GM20431 (cell line): ENCODE data around the gene KIAA1217.

ENCODE experiments used
- in situ Hi-C: fragments of 300-500 bp; cut with MseI, MboI; formaldehyde crosslinking; loops from one replicate; pipeline ENCODE4 v1.15.0; 2020; ENCODE audit warnings: low sequenced_read_pairs; ENCODE audit not compliant: unreplicated experiment

KIAA1217 gene

GRCh38 chr10:24518411-24518810, 309.5 kb downstream of the KIAA1217 start:
- in situ Hi-C loops, result no loop called here

DNA sequence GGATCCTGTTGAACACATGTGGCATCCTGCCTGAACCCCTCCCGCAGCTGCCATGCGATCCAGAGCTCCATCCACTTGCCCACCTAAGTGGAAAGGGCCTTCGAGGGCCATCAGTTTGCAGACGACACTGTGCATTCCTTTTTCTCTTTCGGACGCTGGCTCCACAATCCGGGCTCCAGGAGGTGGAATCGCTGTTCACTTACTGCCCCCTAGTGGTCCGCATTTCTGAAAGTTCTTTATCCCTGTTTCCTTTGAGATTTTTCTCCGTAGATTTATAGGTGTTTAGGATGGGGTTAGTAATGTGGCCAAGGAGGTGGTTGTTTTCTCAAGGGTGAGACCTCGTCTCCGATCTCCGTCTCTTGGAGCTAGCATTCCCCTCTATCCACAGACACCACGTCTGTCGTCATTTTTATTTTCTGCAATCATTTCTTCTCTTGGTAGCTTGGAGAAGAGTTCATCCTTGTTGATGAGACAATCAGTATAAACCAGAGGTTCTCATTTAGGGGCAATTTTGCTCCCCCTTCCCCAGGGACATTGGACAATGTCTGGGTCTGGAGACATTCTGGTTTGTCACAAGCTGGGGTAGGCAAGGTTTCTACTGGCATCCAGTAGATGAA, 310.2 kb downstream of the KIAA1217 start:
- in situ Hi-C loops, result no loop called here

DNA sequence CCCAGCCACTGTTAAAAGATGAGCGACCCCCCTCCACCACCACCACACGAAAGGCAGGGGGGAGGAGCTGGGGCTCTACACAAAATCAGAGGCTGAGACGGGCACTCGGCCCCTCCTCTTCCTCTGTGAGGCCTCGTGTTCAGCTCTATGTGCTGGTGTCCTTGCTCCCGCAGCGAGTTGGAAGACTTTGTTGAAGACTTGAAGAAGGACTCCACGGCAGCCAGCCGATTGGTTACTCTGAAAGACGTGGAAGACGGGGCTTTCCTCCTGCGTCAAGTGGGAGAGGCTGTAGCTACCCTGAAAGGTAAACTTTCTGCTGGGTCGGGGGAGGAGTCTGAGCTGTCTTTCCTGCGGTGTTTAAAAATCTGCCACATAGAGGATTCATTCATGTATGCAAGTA, 311.0 kb downstream of the KIAA1217 start:
- in situ Hi-C loops, result no loop called here

- in situ Hi-C loops, result no loop called here
Observed at GRCh38 chr10:24524314-24524713, 315.4 kb downstream of the KIAA1217 start.

- in situ Hi-C loops, result no loop called here
Observed at GRCh38 chr10:24526085-24526649, 317.2 kb downstream of the KIAA1217 start.

DNA sequence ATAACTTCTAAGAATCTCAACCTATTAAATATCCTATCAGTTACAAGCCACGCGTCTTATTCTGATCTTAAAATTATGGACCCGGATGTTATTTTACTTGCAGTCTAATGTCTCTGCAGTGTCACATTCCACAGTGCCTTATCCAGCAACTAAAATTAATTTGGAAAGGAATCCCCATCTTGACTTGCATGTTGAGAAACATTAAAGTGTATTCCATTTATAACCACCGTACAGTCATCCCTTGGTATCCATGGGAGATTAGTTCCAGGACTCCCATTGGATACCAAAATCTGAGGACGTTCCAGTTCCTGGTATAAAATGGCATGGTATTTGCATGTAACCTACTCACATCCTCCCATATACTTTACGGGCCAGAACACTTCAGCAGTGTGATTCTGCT, 320.0 kb downstream of the KIAA1217 start:
- in situ Hi-C loops, result no loop called here

- in situ Hi-C loops, result no loop called here
Observed at GRCh38 chr10:24531439-24531838, 322.5 kb downstream of the KIAA1217 start.

- in situ Hi-C loops, result no loop called here
Observed at GRCh38 chr10:24533981-24534380, 325.0 kb downstream of the KIAA1217 start.

DNA sequence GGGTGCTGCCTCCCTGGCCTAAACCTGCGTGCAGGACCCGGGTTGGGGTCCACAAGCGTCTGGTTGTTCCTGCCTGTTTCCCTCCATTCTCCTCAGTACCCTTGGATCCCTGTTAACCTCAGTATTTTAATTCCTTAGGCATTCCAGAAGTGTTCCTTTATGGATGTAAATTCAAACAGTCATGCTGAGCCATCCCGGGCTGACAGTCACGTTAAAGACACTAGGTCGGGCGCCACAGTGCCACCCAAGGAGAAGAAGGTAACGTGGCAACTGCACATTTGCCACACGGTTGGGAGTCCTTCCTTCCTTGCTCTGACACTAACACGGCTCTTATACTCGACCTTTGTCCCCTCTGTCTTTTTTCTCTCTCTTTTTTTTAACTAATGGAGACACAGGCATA, 327.7 kb downstream of the KIAA1217 start:
- in situ Hi-C loops, result no loop called here

GRCh38 chr10:24541239-24541753, 332.4 kb downstream of the KIAA1217 start:
- in situ Hi-C loops, result no loop called here

DNA sequence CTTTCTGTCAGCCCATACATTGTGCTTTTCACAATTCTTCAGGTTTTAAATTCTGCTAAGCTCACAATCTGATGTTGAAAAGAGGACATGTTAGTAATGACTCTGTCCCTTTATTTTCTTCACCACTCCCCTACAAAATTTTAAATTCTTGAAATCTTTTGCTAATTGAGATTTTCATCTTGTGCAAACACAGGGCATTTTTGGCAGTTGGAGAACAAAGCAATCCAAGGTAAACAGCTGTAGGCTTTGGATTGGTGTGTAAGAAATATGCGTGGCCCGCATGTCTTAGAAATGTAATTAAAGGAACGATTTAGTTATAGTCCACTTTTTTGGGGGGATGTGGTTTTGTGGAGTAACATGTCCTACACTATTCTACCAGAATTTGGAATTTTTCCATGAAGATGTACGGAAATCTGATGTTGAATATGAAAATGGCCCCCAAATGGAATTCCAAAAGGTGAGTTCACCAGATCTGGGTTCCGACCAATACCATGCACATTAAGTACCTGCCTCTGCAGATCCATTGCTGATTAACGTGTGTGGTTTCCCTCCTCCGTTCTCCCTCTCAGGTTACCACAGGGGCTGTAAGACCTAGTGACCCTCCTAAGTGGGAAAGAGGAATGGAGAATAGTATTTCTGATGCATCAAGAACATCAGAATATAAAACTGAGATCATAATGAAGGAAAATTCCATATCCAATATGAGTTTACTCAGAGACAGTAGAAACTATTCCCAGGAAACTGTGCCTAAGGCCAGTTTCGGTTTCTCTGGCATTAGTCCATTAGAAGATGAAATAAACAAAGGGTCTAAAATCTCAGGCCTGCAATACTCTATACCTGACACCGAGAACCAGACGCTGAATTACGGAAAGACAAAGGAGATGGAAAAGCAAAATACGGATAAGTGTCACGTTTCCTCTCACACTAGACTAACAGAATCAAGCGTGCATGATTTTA, 333.7 kb downstream of the KIAA1217 start:
- in situ Hi-C loops, result no loop called here

DNA sequence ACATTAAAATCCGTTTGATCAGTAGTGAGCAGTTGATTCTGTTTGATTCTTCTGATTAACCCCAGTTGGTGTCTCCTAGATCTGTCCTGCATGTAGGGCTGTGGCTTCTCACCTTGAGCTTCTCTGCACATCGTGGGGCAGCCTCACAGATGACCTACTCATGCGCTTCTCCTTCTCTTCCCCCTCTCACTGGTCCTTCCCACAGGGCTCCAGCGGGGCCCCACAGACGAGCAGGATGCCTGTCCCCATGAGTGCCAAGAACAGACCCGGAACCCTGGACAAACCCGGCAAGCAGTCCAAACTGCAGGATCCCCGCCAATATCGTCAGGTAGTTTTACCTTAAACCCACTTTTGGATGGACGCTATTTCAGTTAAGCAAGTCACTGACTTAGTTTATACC, 335.8 kb downstream of the KIAA1217 start:
- in situ Hi-C loops, result no loop called here

GRCh38 chr10:24545585-24545984, 336.6 kb downstream of the KIAA1217 start:
- in situ Hi-C loops, result no loop called here

GRCh38 chr10:24550680-24551079, 341.7 kb downstream of the KIAA1217 start:
- in situ Hi-C loops, result no loop called here

DNA sequence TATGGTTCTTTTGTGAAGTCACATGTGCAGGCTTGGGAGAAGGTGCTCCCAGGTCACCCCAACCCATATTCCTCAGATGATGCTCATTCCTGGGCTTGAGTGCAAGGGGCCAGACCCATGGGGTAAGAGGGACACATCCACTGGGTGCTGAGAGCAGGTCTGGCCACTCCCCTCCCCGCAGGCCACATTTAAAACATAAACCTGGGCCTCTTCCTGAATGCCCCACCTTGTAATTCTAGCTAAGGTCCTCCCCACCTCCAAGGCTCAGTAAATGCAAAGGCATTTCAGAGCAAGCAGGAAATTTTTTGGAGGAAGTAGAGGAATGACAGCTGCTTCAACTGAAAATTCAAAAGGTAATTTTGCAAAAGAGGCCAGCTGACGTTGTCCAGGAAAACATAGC, 342.2 kb downstream of the KIAA1217 start:
- in situ Hi-C loops, result no loop called here

GRCh38 chr10:24552346-24553016, 343.5 kb downstream of the KIAA1217 start:
- in situ Hi-C loops, result no loop called here

DNA sequence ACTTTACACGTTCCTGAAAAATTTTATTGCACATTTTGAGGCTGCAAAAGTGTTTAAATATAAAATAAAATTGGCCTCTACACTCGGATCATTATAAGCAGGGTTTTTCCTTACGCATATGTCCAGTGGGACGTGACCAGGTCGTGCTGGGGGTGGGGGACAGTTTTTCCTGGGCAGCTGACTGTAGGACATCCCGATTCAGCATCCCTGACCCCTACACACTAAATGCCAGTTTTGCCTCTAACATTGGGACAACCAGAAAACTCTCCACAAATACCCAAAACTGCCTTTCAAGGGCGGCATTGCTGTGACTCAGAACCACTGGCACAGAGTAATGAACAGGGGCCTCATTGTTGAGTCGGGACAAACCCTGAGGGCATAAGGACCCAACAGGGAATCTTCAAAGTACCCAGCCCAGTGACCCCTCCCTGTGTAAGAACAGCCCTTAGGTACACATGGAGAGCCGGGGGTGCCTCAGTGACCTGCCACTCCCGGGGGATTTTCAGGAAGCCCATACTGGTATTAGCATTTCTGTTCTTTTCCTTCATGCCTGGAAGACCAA, 344.2 kb downstream of the KIAA1217 start:
- in situ Hi-C loops, result no loop called here

GRCh38 chr10:24554036-24554435, 345.1 kb downstream of the KIAA1217 start:
- in situ Hi-C loops, result no loop called here

- in situ Hi-C loops, result no loop called here
Observed at GRCh38 chr10:24556126-24556749, 347.3 kb downstream of the KIAA1217 start.
